HepG2 (cell line): Measurements from ENCODE around the gene TERC. TPM values are rescaled to one million over a fixed set of nuclear protein-coding genes. Genes with fewer than 3 reads are reported as not detected.

Source experiments
- ATAC-seq: fragments of 200-7000 bp; cut with Tn5 transposase; 3 replicates; pipeline ENCODE4 v1.9.1; 2020; ENCODE audit warnings: mild to moderate bottlenecking, moderate library complexity
- BruUV-seq: library from RNA; stranded (reverse); fragments of 400-500 nt; replicated peaks from 2 replicates; lab custom pipeline; 2021; lab: Mats Ljungman, UMichigan
- CTCF ChIA-PET: fragments of 300-600 bp; formaldehyde crosslinking; extraction: SDS; loops from one replicate; lab custom pipeline; 2021; ENCODE audit warnings: low total read pairs, inconsistent platforms, low intra/inter-chr PET ratio; lab: Yijun Ruan, JAX
- POLR2A ChIA-PET: fragments of 350-600 bp; sonication (Branson Sonifier 250); formaldehyde crosslinking; loops from one replicate; lab custom pipeline; 2020; ENCODE audit warnings: antibody characterized with exemption, inconsistent platforms; lab: Yijun Ruan, JAX
- DNase-seq: peaks from one replicate; pipeline ENCODE4 v3.0.0-alpha.2; 2015; ENCODE audit warnings: low spot score
- FAIRE-seq: peaks from 3 replicates; lab custom pipeline; 2011; peaks lifted over from hg19 to GRCh38; lab: Jason Lieb, UNC
- H2AFZ ChIP-seq: one replicate; pipeline ENCODE4 v1.6.1; 2011; ENCODE audit warnings: low read length, inconsistent platforms
- H3K27ac ChIP-seq: fragments of 300-600 bp; 3 replicates; pipeline ENCODE4 v1.8.0; 2011; ENCODE audit warnings: mixed run types, mild to moderate bottlenecking, mixed read lengths, low read length, inconsistent platforms; ENCODE audit not compliant: insufficient read depth; ENCODE audit errors: extremely low read length
- H3K27me3 ChIP-seq, 2 experiments: fragments of 200-600 bp in 1 of 2; 2 replicates in 1 of 2; 3 replicates in 1 of 2; pipeline versions ENCODE4 v1.6.0 to v1.8.0; 2011; ENCODE audit warnings: low read length in 2 of 2, mild to moderate bottlenecking in 2 of 2, moderate library complexity in 2 of 2, inconsistent platforms in 1 of 2; ENCODE audit not compliant: insufficient read depth in 2 of 2, control insufficient read depth in 1 of 2
- H3K36me3 ChIP-seq, 2 experiments: fragments of 200-600 bp in 1 of 2; replicated peaks in 1 of 2; 2 replicates in 1 of 2; 3 replicates in 1 of 2; pipeline versions ENCODE4 v1.5.1 to v1.8.0; 2011; ENCODE audit warnings: low read length in 2 of 2, inconsistent platforms in 1 of 2; ENCODE audit not compliant: insufficient read depth in 2 of 2, control insufficient read depth in 1 of 2
- H3K4me1 ChIP-seq: 2 replicates; pipeline ENCODE4 v1.5.1; 2012; ENCODE audit warnings: low read length, inconsistent platforms; ENCODE audit not compliant: insufficient read depth
- H3K4me2 ChIP-seq: 2 replicates; pipeline ENCODE4 v1.6.0; 2011; ENCODE audit warnings: low read depth, low read length, inconsistent platforms
- H3K4me3 ChIP-seq, 3 experiments: fragments of 200-600 bp in 1 of 3; sonication (generic), shearing (Covaris generic) in 1 of 3; replicated peaks in 1 of 3; 2 replicates each; pipeline ENCODE4 v1.5.1; 2011 to 2016; ENCODE audit warnings: low read length in 3 of 3, inconsistent platforms in 2 of 3, low read depth in 2 of 3, mild to moderate bottlenecking in 2 of 3, control low read depth in 1 of 3, mixed read lengths in 1 of 3; ENCODE audit not compliant: insufficient read depth in 1 of 3
- H3K79me2 ChIP-seq: one replicate; pipeline ENCODE4 v1.6.1; 2011; ENCODE audit warnings: low read length, inconsistent platforms; ENCODE audit not compliant: insufficient read depth
- H3K9ac ChIP-seq: 2 replicates; pipeline ENCODE4 v1.6.0; 2011; ENCODE audit warnings: mild to moderate bottlenecking, low read depth, low read length, inconsistent platforms; ENCODE audit not compliant: insufficient read depth
- H3K9me3 ChIP-seq: 2 replicates; pipeline ENCODE4 v1.5.1; 2012; ENCODE audit warnings: mild to moderate bottlenecking, low read length
- H4K20me1 ChIP-seq: 2 replicates; pipeline ENCODE4 v1.6.0; 2011; ENCODE audit warnings: inconsistent platforms, mild to moderate bottlenecking, low read length, moderate library complexity; ENCODE audit not compliant: insufficient read depth
- DPF2 ChIP-seq: sonication (generic); formaldehyde crosslinking; IDR thresholded peaks from 2 replicates; pipeline ENCODE4 v1.4.0; 2020; ENCODE audit warnings: mild to moderate bottlenecking, low read depth, missing genetic modification reagents, borderline replicate concordance
- FOXA3 ChIP-seq: IDR thresholded peaks from 2 replicates; pipeline ENCODE4 v1.6.1; 2016; ENCODE audit warnings: missing genetic modification reagents, missing compliant biosample characterization
- GLMP ChIP-seq: sonication (generic); formaldehyde crosslinking; IDR thresholded peaks from 2 replicates; pipeline ENCODE4 v1.9.0; 2021; ENCODE audit warnings: missing genetic modification reagents, mild to moderate bottlenecking, borderline replicate concordance
- NCOA1 ChIP-seq: sonication (generic); formaldehyde crosslinking; IDR thresholded peaks from 2 replicates; pipeline ENCODE4 v1.9.0; 2021; ENCODE audit warnings: missing genetic modification reagents
- NFE2 ChIP-seq: sonication (generic); formaldehyde crosslinking; IDR thresholded peaks from 2 replicates; pipeline ENCODE4 v1.4.0; 2020; ENCODE audit warnings: missing genetic modification reagents
- POLR2AphosphoS5 ChIP-seq: IDR thresholded peaks from 2 replicates; pipeline ENCODE4 v1.6.1; 2012; ENCODE audit warnings: low read depth, low read length
- SPEN ChIP-seq: sonication (generic); formaldehyde crosslinking; IDR thresholded peaks from 2 replicates; pipeline ENCODE4 v1.5.1; 2020; ENCODE audit warnings: low read depth, mild to moderate bottlenecking, missing genetic modification reagents
- TBP ChIP-seq: sonication (generic); formaldehyde crosslinking; IDR thresholded peaks from 2 replicates; pipeline ENCODE4 v1.5.0; 2020; ENCODE audit warnings: missing genetic modification reagents
- ZBTB42 ChIP-seq: sonication (generic); formaldehyde crosslinking; IDR thresholded peaks from 2 replicates; pipeline ENCODE4 v1.5.0; 2020; ENCODE audit warnings: mild to moderate bottlenecking, missing genetic modification reagents
- ZFP41 ChIP-seq: sonication (generic); formaldehyde crosslinking; IDR thresholded peaks from 2 replicates; pipeline ENCODE4 v1.4.0; 2020; ENCODE audit warnings: mild to moderate bottlenecking, missing genetic modification reagents, borderline replicate concordance
- ZNF256 ChIP-seq: sonication (generic); formaldehyde crosslinking; conservative IDR thresholded peaks from 2 replicates; pipeline ENCODE4 v1.4.0; 2020; ENCODE audit warnings: missing genetic modification reagents
- ZNF260 ChIP-seq: sonication (generic); formaldehyde crosslinking; IDR thresholded peaks from 2 replicates; pipeline ENCODE4 v1.4.0; 2020; ENCODE audit warnings: missing genetic modification reagents, low read depth, mild to moderate bottlenecking, borderline replicate concordance
- ZNF766 ChIP-seq: sonication (generic); formaldehyde crosslinking; IDR thresholded peaks from 2 replicates; pipeline ENCODE4 v1.5.0; 2020; ENCODE audit warnings: missing genetic modification reagents, borderline replicate concordance
- ZSCAN12 ChIP-seq: sonication (generic); formaldehyde crosslinking; IDR thresholded peaks from 2 replicates; pipeline ENCODE4 v1.9.0; 2021; ENCODE audit warnings: mild to moderate bottlenecking, missing genetic modification reagents
- ZSCAN21 ChIP-seq: sonication (generic); formaldehyde crosslinking; IDR thresholded peaks from 2 replicates; pipeline ENCODE4 v1.8.0; 2022; ENCODE audit warnings: mild to moderate bottlenecking, missing genetic modification reagents, moderate library complexity, borderline replicate concordance
- WGBS: methylation state at CpG from one replicate; pipeline ENCODE4 v1.1.6; 2017; ENCODE audit warnings: low lambda C conversion rate; 5-methylcytosine and 5-hydroxymethylcytosine counted together
- in situ Hi-C: cut with HindIII; loops from 2 replicates; pipeline ENCODE4 v1.10.0; 2017; ENCODE audit warnings: low pct_unique_long_range_greater_than_20kb; ENCODE audit not compliant: extremely low pct_ligation_motif_present
- intact Hi-C: fragments of 100-400 bp; cut with micrococcal nuclease; formaldehyde crosslinking; loops from one replicate; pipeline ENCODE4 v1.10.0; 2022; ENCODE audit not compliant: unreplicated experiment
- polyA plus RNA-seq, 8 experiments: library from polyadenylated mRNA; depleted of rRNA in 3 of 8; stranded (reverse) in 7 of 8; unstranded in 1 of 8; fragments of >200 nt; fragmentation: Illumina TruSeq in 4 of 8; extraction: Trizol in 4 of 8; gene quantifications; 2 replicates each; pipeline versions ENCODE4 v1.2.1 to v1.2.3, GENCODE V29; 2011 to 2016; ENCODE audit warnings: low read depth in 4 of 8, missing spikeins in 1 of 8, mixed read lengths in 1 of 8; ENCODE audit not compliant: insufficient read depth in 1 of 8
- total RNA-seq, 5 experiments: library from RNA; depleted of rRNA; stranded (reverse); fragments of >200 nt; fragmentation: Illumina TruSeq; extraction: Trizol; gene quantifications; 2 replicates each; pipeline ENCODE4 v1.2.3, GENCODE V29; 2016; ENCODE audit warnings: low read depth in 1 of 5
- TF ChIP-seq, protein P1 (sequence below): sonication (generic); formaldehyde crosslinking; IDR thresholded peaks from 2 replicates; pipeline ENCODE4 v1.5.1; 2020; ENCODE audit warnings: missing genetic modification reagents, mild to moderate bottlenecking, borderline replicate concordance
- TF ChIP-seq, protein P2 (sequence below): sonication (generic); formaldehyde crosslinking; IDR thresholded peaks from 2 replicates; pipeline ENCODE4 v1.4.0; 2020; ENCODE audit warnings: mild to moderate bottlenecking, low read depth, missing genetic modification reagents

Gene TERC
- total and polyA plus RNA-seq, 2 of the 13 experiments (the other 11 are each of a cell fraction or from before 2014, with no cell fraction given), result 1.3 to 74.6 TPM

DNA sequence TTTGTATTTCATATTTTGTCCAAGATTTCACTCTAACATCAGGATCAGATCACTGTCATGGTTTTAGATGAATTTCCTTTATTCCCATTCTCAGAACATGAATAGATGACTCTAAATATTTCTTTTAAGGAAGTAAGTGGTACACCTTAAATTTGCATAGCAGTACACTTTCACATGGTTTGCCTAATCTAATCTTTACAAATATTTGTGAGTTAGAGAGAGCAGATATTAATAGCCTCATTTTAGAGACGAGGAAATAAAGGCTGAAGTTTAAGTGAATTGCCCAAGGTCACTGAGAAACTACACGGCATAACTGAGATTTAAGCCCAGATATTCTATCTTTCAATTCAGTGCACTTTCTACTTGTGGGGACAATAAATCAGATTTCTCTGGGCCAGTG lies 14.2 kb downstream of the TERC start:
- no peak overlapping the region for H2AFZ ChIP-seq
- H3K4me2 ChIP-seq, result no peak overlapping the region
- TF ChIP-seq ZSCAN21 (CRISPR knock-in tag) (no peak), TBP (CRISPR knock-in tag) (no peak), NCOA1 (CRISPR knock-in tag) (no peak), ZNF766 (CRISPR knock-in tag) (no peak), ZNF256 (CRISPR knock-in tag) (no peak), GLMP (CRISPR knock-in tag) (no peak), ZSCAN12 (CRISPR knock-in tag) (no peak), SPEN (CRISPR knock-in tag) (no peak), ZFP41 (CRISPR knock-in tag) (no peak), FOXA3 (CRISPR knock-in tag) (no peak), POLR2AphosphoS5 (no peak), ZBTB42 (CRISPR knock-in tag) (no peak), DPF2 (CRISPR knock-in tag) (no peak), NFE2 (CRISPR knock-in tag) (no peak), ZNF260 (CRISPR knock-in tag) (no peak)
- TF ChIP-seq, protein P1, sequence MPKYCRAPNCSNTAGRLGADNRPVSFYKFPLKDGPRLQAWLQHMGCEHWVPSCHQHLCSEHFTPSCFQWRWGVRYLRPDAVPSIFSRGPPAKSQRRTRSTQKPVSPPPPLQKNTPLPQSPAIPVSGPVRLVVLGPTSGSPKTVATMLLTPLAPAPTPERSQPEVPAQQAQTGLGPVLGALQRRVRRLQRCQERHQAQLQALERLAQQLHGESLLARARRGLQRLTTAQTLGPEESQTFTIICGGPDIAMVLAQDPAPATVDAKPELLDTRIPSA (CRISPR knock-in tag), result no peak
- TF ChIP-seq, protein P2, sequence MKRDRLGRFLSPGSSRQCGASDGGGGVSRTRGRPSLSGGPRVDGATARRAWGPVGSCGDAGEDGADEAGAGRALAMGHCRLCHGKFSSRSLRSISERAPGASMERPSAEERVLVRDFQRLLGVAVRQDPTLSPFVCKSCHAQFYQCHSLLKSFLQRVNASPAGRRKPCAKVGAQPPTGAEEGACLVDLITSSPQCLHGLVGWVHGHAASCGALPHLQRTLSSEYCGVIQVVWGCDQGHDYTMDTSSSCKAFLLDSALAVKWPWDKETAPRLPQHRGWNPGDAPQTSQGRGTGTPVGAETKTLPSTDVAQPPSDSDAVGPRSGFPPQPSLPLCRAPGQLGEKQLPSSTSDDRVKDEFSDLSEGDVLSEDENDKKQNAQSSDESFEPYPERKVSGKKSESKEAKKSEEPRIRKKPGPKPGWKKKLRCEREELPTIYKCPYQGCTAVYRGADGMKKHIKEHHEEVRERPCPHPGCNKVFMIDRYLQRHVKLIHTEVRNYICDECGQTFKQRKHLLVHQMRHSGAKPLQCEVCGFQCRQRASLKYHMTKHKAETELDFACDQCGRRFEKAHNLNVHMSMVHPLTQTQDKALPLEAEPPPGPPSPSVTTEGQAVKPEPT, result no peak
- H4K20me1 ChIP-seq, result no peaks in the 10 kb centered on the region
- no peak overlapping the region for H3K27ac ChIP-seq
- in situ Hi-C loops (no loop called here), intact Hi-C loops (no loop called here)
- peaks cover 0 to 5% of the 10 kb centered on the region in 2 experiments; a peak in 2 of 5 replicates for H3K27me3 ChIP-seq
- no TSS peak for BruUV-seq
- DNase-seq (no peak), FAIRE-seq (no peak), ATAC-seq (no peak)
- H3K36me3 ChIP-seq, result no peaks in the 10 kb centered on the region
- H3K9me3 ChIP-seq, result no peaks in the 10 kb centered on the region
- H3K9ac ChIP-seq, result no peak overlapping the region
- 0% methylated on average over 2 of the region's 2 CpGs for WGBS
- H3K79me2 ChIP-seq, result no peaks in the 10 kb centered on the region
- no peak overlapping the region for H3K4me3 ChIP-seq
- ChIA-PET POLR2A (no interaction called here), CTCF (no interaction called here)
- peaks cover 23% of the 10 kb centered on the region for H3K4me1 ChIP-seq
